SK-N-MC (cell line): ENCODE data around the gene FAM149B1.

Experiments used
- DNase-seq: peaks from one replicate; pipeline ENCODE4 v3.0.0-alpha.2; 2011; ENCODE audit warnings: low read depth, low spot score
- H3K27ac ChIP-seq: fragments of 200-600 bp; sonication (generic); 2 replicates; pipeline ENCODE4 v1.5.1; 2016; ENCODE audit warnings: mixed run types
- H3K36me3 ChIP-seq: fragments of 200-600 bp; sonication (generic); 2 replicates; pipeline ENCODE4 v1.6.1; 2017; ENCODE audit warnings: antibody characterized with exemption, low read length, mixed read lengths; ENCODE audit not compliant: insufficient read depth
- H3K4me3 ChIP-seq: fragments of 200-600 bp; sonication (generic); 2 replicates; pipeline ENCODE4 v1.5.1; 2016
- H3K9ac ChIP-seq: fragments of 200-600 bp; sonication (generic); 2 replicates; pipeline ENCODE4 v1.8.0; 2017; ENCODE audit warnings: mixed run types, mixed read lengths; ENCODE audit not compliant: insufficient read length
- H3K9me3 ChIP-seq: fragments of 200-600 bp; sonication (generic); 2 replicates; pipeline ENCODE4 v1.6.1; 2017; ENCODE audit warnings: low read depth, mild to moderate bottlenecking, antibody characterized with exemption, low read length, moderate library complexity, mixed read lengths
- EZH2 ChIP-seq: fragments of 200-600 bp; sonication (generic); IDR thresholded peaks from one replicate; pipeline ENCODE4 v1.6.1; 2017; ENCODE audit warnings: antibody characterized with exemption
- FOXP2 ChIP-seq: optimal IDR thresholded peaks from 2 replicates; pipeline ENCODE3; 2011; ENCODE audit warnings: mild to moderate bottlenecking, moderate library complexity; ENCODE audit not compliant: insufficient read depth; ENCODE audit errors: extremely low read length, control extremely low read depth
- POLR2AphosphoS5 ChIP-seq: IDR thresholded peaks from 2 replicates; pipeline ENCODE4 v1.6.1; 2012; ENCODE audit warnings: mild to moderate bottlenecking, low read depth, low read length, borderline replicate concordance

FAM149B1 gene

GRCh38 chr10:73232887-73233286 lies 65.0 kb downstream of the FAM149B1 start:
- Histone ChIP-seq H3K9ac (no peak overlapping the region), H3K9me3 (no peaks in the 10 kb centered on the region), H3K36me3 (no peaks in the 10 kb centered on the region), H3K4me3 (no peak overlapping the region), H3K27ac (no peak overlapping the region)
- no peak for DNase-seq
- no peak for TF ChIP-seq FOXP2
- TF ChIP-seq POLR2AphosphoS5, result no peak
- no peak for TF ChIP-seq EZH2

DNA sequence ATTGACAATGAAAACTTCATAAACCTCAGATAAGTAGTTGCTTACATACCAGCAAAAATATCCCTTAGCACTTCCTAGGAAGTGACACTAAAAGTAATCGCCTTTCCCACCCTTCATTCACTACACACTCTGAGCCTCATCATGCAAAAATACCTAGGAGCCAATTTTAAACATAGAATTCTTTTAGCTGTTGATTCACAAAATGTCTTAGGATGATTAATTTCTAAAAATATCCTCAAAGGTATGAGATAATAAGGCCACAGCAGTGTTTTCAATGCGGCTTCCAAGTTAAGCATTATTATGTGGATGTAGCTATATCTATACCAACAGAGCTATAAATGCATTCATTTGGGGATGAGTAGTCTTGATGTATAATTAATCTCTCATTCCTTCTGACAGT lies 66.0 kb downstream of the FAM149B1 start:
- 0 out of 2 replicates have a peak, but pooled peaks cover under 1% of the 10 kb centered on the region for H3K36me3 ChIP-seq
- TF ChIP-seq POLR2AphosphoS5 (no peak), FOXP2 (no peak), EZH2 (no peak)
- H3K9me3 ChIP-seq, result no peaks in the 10 kb centered on the region
- H3K9ac ChIP-seq, result no peak overlapping the region
- H3K4me3 ChIP-seq, result no peak overlapping the region
- no peak for DNase-seq
- no peak overlapping the region for H3K27ac ChIP-seq

DNA sequence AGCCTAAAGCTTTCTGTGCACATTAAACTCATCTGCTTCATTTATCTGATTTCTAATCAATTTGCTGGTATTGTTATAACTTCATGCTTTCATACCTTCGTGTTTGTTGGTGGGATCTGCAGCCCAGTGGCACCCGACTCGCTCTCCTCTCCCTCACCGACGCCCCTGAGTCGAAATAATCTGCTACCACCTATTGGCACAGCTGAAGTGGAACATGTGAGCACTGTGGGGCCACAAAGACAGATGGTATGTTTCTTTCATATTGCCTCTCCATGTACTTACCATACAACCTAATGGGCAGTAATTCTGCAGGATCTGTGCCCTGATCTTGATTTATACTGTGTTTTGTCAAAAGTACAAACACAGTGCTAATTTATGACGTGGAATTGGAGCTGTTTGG lies 66.8 kb downstream of the FAM149B1 start:
- H3K4me3 ChIP-seq, result no peak overlapping the region
- no peaks in the 10 kb centered on the region for H3K9me3 ChIP-seq
- TF ChIP-seq EZH2, result no peak
- TF ChIP-seq FOXP2, result no peak
- no peak for TF ChIP-seq POLR2AphosphoS5
- H3K36me3 ChIP-seq, result peaks cover 8% of the 10 kb centered on the region; the same call in 1 of the 2 replicates
- no peak overlapping the region for H3K27ac ChIP-seq
- H3K9ac ChIP-seq, result no peak overlapping the region
- no peak for DNase-seq

- Histone ChIP-seq H3K9ac (no peak overlapping the region), H3K9me3 (no peaks in the 10 kb centered on the region), H3K4me3 (no peak overlapping the region), H3K27ac (no peak overlapping the region), H3K36me3 (peaks cover 44% of the 10 kb centered on the region)
- TF ChIP-seq FOXP2 (no peak), POLR2AphosphoS5 (no peak), EZH2 (no peak)
- no peak for DNase-seq
Observed at GRCh38 chr10:73238990-73239566, 71.2 kb downstream of the FAM149B1 start.

DNA sequence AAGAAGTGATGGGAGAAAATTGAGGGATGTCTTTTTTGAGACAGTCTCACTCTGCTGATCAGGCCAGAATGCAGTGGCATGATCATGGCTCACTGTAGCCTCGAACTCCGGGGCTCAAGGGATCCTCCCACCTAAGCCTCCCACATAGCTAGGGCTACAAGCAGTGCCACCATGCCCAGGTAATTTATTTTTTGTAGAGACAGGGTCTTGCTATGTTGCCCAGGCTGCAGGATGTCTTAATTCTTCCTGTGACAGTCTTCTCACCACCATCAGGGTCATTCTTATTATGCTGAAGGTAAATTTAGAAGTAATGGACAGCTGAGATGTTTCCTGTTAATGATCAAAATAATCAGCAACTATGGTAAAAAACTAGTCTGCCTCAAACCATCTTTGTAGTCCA lies 72.0 kb downstream of the FAM149B1 start:
- no peak for DNase-seq
- Histone ChIP-seq H3K36me3 (peaks cover 52% of the 10 kb centered on the region), H3K4me3 (no peak overlapping the region), H3K27ac (no peak overlapping the region), H3K9ac (no peak overlapping the region), H3K9me3 (no peaks in the 10 kb centered on the region)
- no peak for TF ChIP-seq POLR2AphosphoS5
- TF ChIP-seq EZH2, result no peak
- TF ChIP-seq FOXP2, result no peak

GRCh38 chr10:73244866-73245477 lies 77.1 kb downstream of the FAM149B1 start:
- H3K36me3 ChIP-seq, result peaks cover 54% of the 10 kb centered on the region
- peak overlapping the region; percentile 94 for H3K9ac ChIP-seq
- TF ChIP-seq POLR2AphosphoS5 (no peak), FOXP2 (no peak), EZH2 (no peak)
- H3K4me3 ChIP-seq, result peak overlapping the region; percentile 85
- no peaks in the 10 kb centered on the region for H3K9me3 ChIP-seq
- DNase-seq, result no peak
- H3K27ac ChIP-seq, result no peak overlapping the region

GRCh38 chr10:73246322-73246645 lies 78.4 kb downstream of the FAM149B1 start:
- peak overlapping the region; percentile 86 for H3K27ac ChIP-seq
- no peaks in the 10 kb centered on the region for H3K9me3 ChIP-seq
- peaks cover 52% of the 10 kb centered on the region for H3K36me3 ChIP-seq
- H3K9ac ChIP-seq, result peak overlapping the region; percentile 94
- DNase-seq, result no peak
- TF ChIP-seq EZH2 (no peak), POLR2AphosphoS5 (no peak), FOXP2 (no peak)
- H3K4me3 ChIP-seq, result peak overlapping the region; percentile 85

GRCh38 chr10:73246646-73247508 lies 79.0 kb downstream of the FAM149B1 start, which contains the start of gene DNAJC9:
Gene DNAJC9 (minus strand): TSS chr10:73247255. CDS start chr10:73247189, 66 bp downstream.
- Histone ChIP-seq H3K27ac (peak within 1 kb of the TSS; percentile 86), H3K9me3 (no peaks in the 10 kb centered on the region), H3K36me3 (peaks cover 47% of the 10 kb centered on the region), H3K4me3 (peak within 1 kb of the TSS; percentile 85), H3K9ac (peak within 1 kb of the TSS; percentile 94)
- DNase-seq, result no peak
- TF ChIP-seq EZH2, result no peak
- TF ChIP-seq POLR2AphosphoS5, result peak; percentile 86
